Measurements from ENCODE around the gene PPP2R2D.

The PPP2R2D gene

GRCh38 chr10:131991726-131992125 lies 90.9 kb downstream of the PPP2R2D start:
- Histone ChIP-seq H3K9ac (no peak overlapping the region), H3K4me3 (IDR thresholded peaks at IDR 0.05; ENCODE audit: insufficient read depth, low read depth, low read length) (no peak overlapping the region), H4K20me1 (ENCODE audit: insufficient read depth) (no peaks in the 10 kb centered on the region), H2AFZ (ENCODE audit: low read depth) (no peak overlapping the region), H3K36me3 (ENCODE audit: insufficient read depth) (no peaks in the 10 kb centered on the region), H3K27ac (no peak overlapping the region), H3K4me2 (no peak overlapping the region), H3K4me1 (ENCODE audit: low read depth, poor library complexity, severe bottlenecking) (no peaks in the 10 kb centered on the region), H3K79me2 (ENCODE audit: insufficient read depth, low read depth) (no peaks in the 10 kb centered on the region), H3K27me3 (ENCODE audit: insufficient read depth, low read depth) (no peaks in the 10 kb centered on the region)
- no peak for TF ChIP-seq CTCF (conservative IDR thresholded peaks at IDR 0.05; ENCODE audit: low read depth, low read length)

- no peak overlapping the region for H3K27ac ChIP-seq
- no peaks in the 10 kb centered on the region for H3K79me2 ChIP-seq (ENCODE audit: insufficient read depth, low read depth)
- H4K20me1 ChIP-seq (ENCODE audit: insufficient read depth): no peaks in the 10 kb centered on the region
- no peak overlapping the region for H3K9ac ChIP-seq
- H3K4me2 ChIP-seq: no peak overlapping the region
- no peaks in the 10 kb centered on the region for H3K36me3 ChIP-seq (ENCODE audit: insufficient read depth)
- H3K4me1 ChIP-seq (ENCODE audit: low read depth, poor library complexity, severe bottlenecking): no peaks in the 10 kb centered on the region
- H3K4me3 ChIP-seq (IDR thresholded peaks at IDR 0.05; ENCODE audit: insufficient read depth, low read depth, low read length): no peak overlapping the region
- TF ChIP-seq CTCF (conservative IDR thresholded peaks at IDR 0.05; ENCODE audit: low read depth, low read length): no peak
- no peaks in the 10 kb centered on the region for H3K27me3 ChIP-seq (ENCODE audit: insufficient read depth, low read depth)
- H2AFZ ChIP-seq (ENCODE audit: low read depth): no peak overlapping the region
These were observed 92.5 kb downstream of the PPP2R2D start for GRCh38 chr10:131993275-131993674.

GRCh38 chr10:131994435-131994834 lies 93.6 kb downstream of the PPP2R2D start:
- H3K36me3 ChIP-seq (ENCODE audit: insufficient read depth): no peaks in the 10 kb centered on the region
- H4K20me1 ChIP-seq (ENCODE audit: insufficient read depth): no peaks in the 10 kb centered on the region
- no peak overlapping the region for H3K27ac ChIP-seq
- H3K9ac ChIP-seq: no peak overlapping the region
- TF ChIP-seq CTCF (conservative IDR thresholded peaks at IDR 0.05; ENCODE audit: low read depth, low read length): no peak
- no peak overlapping the region for H3K4me2 ChIP-seq
- H3K4me1 ChIP-seq (ENCODE audit: low read depth, poor library complexity, severe bottlenecking): no peaks in the 10 kb centered on the region
- no peak overlapping the region for H2AFZ ChIP-seq (ENCODE audit: low read depth)
- no peaks in the 10 kb centered on the region for H3K79me2 ChIP-seq (ENCODE audit: insufficient read depth, low read depth)
- no peak overlapping the region for H3K4me3 ChIP-seq (IDR thresholded peaks at IDR 0.05; ENCODE audit: insufficient read depth, low read depth, low read length)
- H3K27me3 ChIP-seq (ENCODE audit: insufficient read depth, low read depth): no peaks in the 10 kb centered on the region

- H3K27ac ChIP-seq: no peak overlapping the region
- no peak overlapping the region for H2AFZ ChIP-seq (ENCODE audit: low read depth)
These were observed 95.9 kb downstream of the PPP2R2D start for GRCh38 chr10:131996466-131997365.

More at GRCh38 chr10:131996466-131997365, 95.9 kb downstream of the PPP2R2D start:
- H3K36me3 ChIP-seq (ENCODE audit: insufficient read depth): no peaks in the 10 kb centered on the region
- TF ChIP-seq CTCF (conservative IDR thresholded peaks at IDR 0.05; ENCODE audit: low read depth, low read length): no peak
- no peak overlapping the region for H3K4me3 ChIP-seq (IDR thresholded peaks at IDR 0.05; ENCODE audit: insufficient read depth, low read depth, low read length)
- H3K79me2 ChIP-seq (ENCODE audit: insufficient read depth, low read depth): no peaks in the 10 kb centered on the region
- no peaks in the 10 kb centered on the region for H3K4me1 ChIP-seq (ENCODE audit: low read depth, poor library complexity, severe bottlenecking)
- H3K4me2 ChIP-seq: no peak overlapping the region
- H3K9ac ChIP-seq: no peak overlapping the region
- no peaks in the 10 kb centered on the region for H3K27me3 ChIP-seq (ENCODE audit: insufficient read depth, low read depth)
- H4K20me1 ChIP-seq (ENCODE audit: insufficient read depth): no peaks in the 10 kb centered on the region
